Hepatocyte (in vitro differentiated cells): ENCODE measurements around the gene RABGAP1L. TPM values are rescaled to one million over a fixed set of nuclear protein-coding genes. Genes with fewer than 3 reads are reported as not detected.

Experiments
- DNase-seq: peaks from one replicate; pipeline ENCODE4 v3.0.0-alpha.2; 2016; ENCODE audit warnings: low spot score
- H2AFZ ChIP-seq: fragments of 200-600 bp; sonication (generic); 2 replicates; pipeline ENCODE4 v1.6.0; 2016; ENCODE audit warnings: antibody characterized with exemption, mild to moderate bottlenecking
- H3K27ac ChIP-seq: fragments of 200-600 bp; sonication (generic); 2 replicates; pipeline ENCODE4 v1.5.1; 2016; ENCODE audit warnings: mild to moderate bottlenecking
- H3K27me3 ChIP-seq: fragments of 200-600 bp; sonication (generic); 2 replicates; pipeline ENCODE4 v1.6.1; 2016
- H3K36me3 ChIP-seq: fragments of 200-600 bp; sonication (generic); replicated peaks from 2 replicates; pipeline ENCODE4 v1.5.1; 2016; ENCODE audit warnings: low read depth; ENCODE audit not compliant: insufficient read depth
- H3K4me1 ChIP-seq: fragments of 200-600 bp; sonication (generic); 2 replicates; pipeline ENCODE4 v1.5.1; 2016; ENCODE audit warnings: mild to moderate bottlenecking, moderate library complexity; ENCODE audit not compliant: insufficient read depth
- H3K4me2 ChIP-seq: fragments of 200-600 bp; sonication (generic); 2 replicates; pipeline ENCODE4 v1.6.0; 2016
- H3K4me3 ChIP-seq: fragments of 200-600 bp; sonication (generic); 2 replicates; pipeline ENCODE4 v1.5.1; 2016; ENCODE audit warnings: mild to moderate bottlenecking
- H3K79me2 ChIP-seq: fragments of 200-600 bp; sonication (generic); 2 replicates; pipeline ENCODE4 v1.6.0; 2017; ENCODE audit warnings: mild to moderate bottlenecking
- H3K9me2 ChIP-seq: fragments of 200-600 bp; sonication (generic); replicated peaks from 2 replicates; pipeline ENCODE4 v1.6.0; 2017; ENCODE audit warnings: mild to moderate bottlenecking; ENCODE audit not compliant: insufficient read depth
- H3K9me3 ChIP-seq: fragments of 200-600 bp; sonication (generic); 2 replicates; pipeline ENCODE4 v1.5.1; 2016; ENCODE audit warnings: low read depth, mild to moderate bottlenecking
- H4K20me1 ChIP-seq: fragments of 200-600 bp; sonication (generic); 2 replicates; pipeline ENCODE4 v1.6.0; 2016; ENCODE audit warnings: mild to moderate bottlenecking; ENCODE audit not compliant: insufficient read depth, poor library complexity, severe bottlenecking
- CTCF ChIP-seq: fragments of 200-600 bp; sonication (generic); IDR thresholded peaks from 2 replicates; pipeline ENCODE4 v1.5.1; 2016; ENCODE audit warnings: antibody characterized with exemption, mild to moderate bottlenecking; ENCODE audit not compliant: poor library complexity
- EZH2 ChIP-seq: fragments of 200-600 bp; sonication (generic); IDR thresholded peaks from 2 replicates; pipeline ENCODE4 v1.6.1; 2016; ENCODE audit warnings: antibody characterized with exemption, mild to moderate bottlenecking, borderline replicate concordance
- EZH2phosphoT487 ChIP-seq: fragments of 200-600 bp; sonication (generic); IDR thresholded peaks from one replicate; pipeline ENCODE4 v1.6.1; 2018; ENCODE audit warnings: antibody characterized with exemption, mild to moderate bottlenecking, low read depth, moderate library complexity; ENCODE audit not compliant: unreplicated experiment, severe bottlenecking
- WGBS: methylation state at CpG from one replicate; pipeline ENCODE4 v1.1.6; 2016; ENCODE audit warnings: low lambda C conversion rate; ENCODE audit errors: missing lambda C conversion rate; 5-methylcytosine and 5-hydroxymethylcytosine counted together
- polyA plus RNA-seq: library from polyadenylated mRNA; unstranded; fragments of >200 nt; fragmentation: Nextera tagmentation; extraction: Ambion mirVana; gene quantifications from 2 replicates; pipeline ENCODE4 v1.2.1, GENCODE V29; 2016
- total RNA-seq: library from RNA; depleted of rRNA; stranded (reverse); fragments of >200 nt; gene quantifications from 2 replicates; pipeline ENCODE4 v1.2.3, GENCODE V29; 2014

RABGAP1L gene
- total and polyA plus RNA-seq, 2 experiments from 2014 or later = 15.0 to 41.8 TPM

- H3K4me1 ChIP-seq = no peaks in the 10 kb centered on the region
- H3K4me2 ChIP-seq = peak overlapping the region; percentile 86
- H2AFZ ChIP-seq = peak overlapping the region; percentile 36
- H3K27me3 ChIP-seq = no peaks in the 10 kb centered on the region
- peak; percentile 10 for DNase-seq
- peak overlapping the region; percentile 40 for H3K27ac ChIP-seq
- H3K9me3 ChIP-seq = no peaks in the 10 kb centered on the region
- no peaks in the 10 kb centered on the region for H3K79me2 ChIP-seq
- TF ChIP-seq CTCF (no peak), EZH2phosphoT487 (no peak), EZH2 (no peak)
- peak overlapping the region; percentile 30 for H3K4me3 ChIP-seq
- H3K9me2 ChIP-seq = no peaks in the 10 kb centered on the region
- WGBS = 23% methylated on average over 10 of the region's 10 CpGs
- H4K20me1 ChIP-seq = no peaks in the 10 kb centered on the region
- H3K36me3 ChIP-seq = no peaks in the 10 kb centered on the region
Measured at GRCh38 chr1:174800216-174800851, 641.0 kb downstream of the RABGAP1L start.

- no peak for TF ChIP-seq CTCF
- peak; percentile 16 for TF ChIP-seq EZH2
- no peak for DNase-seq
- no peaks in the 10 kb centered on the region for H3K79me2 ChIP-seq
- no peaks in the 10 kb centered on the region for H3K36me3 ChIP-seq
- no peaks in the 10 kb centered on the region for H3K27me3 ChIP-seq
- peak overlapping the region; percentile 86 for H3K4me2 ChIP-seq
- no peaks in the 10 kb centered on the region for H3K9me2 ChIP-seq
- no peaks in the 10 kb centered on the region for H3K4me1 ChIP-seq
- H4K20me1 ChIP-seq = no peaks in the 10 kb centered on the region
- WGBS = 50% methylated on average over 1 of the region's 1 CpG
- H2AFZ ChIP-seq = no peak overlapping the region
- H3K4me3 ChIP-seq = no peak overlapping the region
- H3K9me3 ChIP-seq = no peaks in the 10 kb centered on the region
- no peak overlapping the region for H3K27ac ChIP-seq
Measured at GRCh38 chr1:174800876-174801275, 641.6 kb downstream of the RABGAP1L start.

GRCh38 chr1:174809755-174810280 is 650.5 kb downstream of the RABGAP1L start:
- TF ChIP-seq CTCF = no peak
- no peak for TF ChIP-seq EZH2phosphoT487
- TF ChIP-seq EZH2 = no peak
- no peaks in the 10 kb centered on the region for H3K79me2 ChIP-seq

More at GRCh38 chr1:174809755-174810280, 650.5 kb downstream of the RABGAP1L start:
- H4K20me1 ChIP-seq = no peaks in the 10 kb centered on the region
- no peak overlapping the region for H3K27ac ChIP-seq
- H3K4me3 ChIP-seq = no peak overlapping the region
- no peaks in the 10 kb centered on the region for H3K36me3 ChIP-seq
- WGBS = 21% methylated on average over 2 of the region's 2 CpGs
- no peaks in the 10 kb centered on the region for H3K9me3 ChIP-seq
- no peaks in the 10 kb centered on the region for H3K4me1 ChIP-seq
- DNase-seq = no peak
- H3K9me2 ChIP-seq = no peaks in the 10 kb centered on the region
- H3K4me2 ChIP-seq = no peak overlapping the region
- no peaks in the 10 kb centered on the region for H3K27me3 ChIP-seq
- H2AFZ ChIP-seq = no peak overlapping the region
